SK-N-SH treated with all-trans-retinoic acid at 6 μM for 48 hours (cell line): ENCODE measurements around the gene PRM3.

Experiments
- CSDC2 ChIP-seq: fragments of 250-450 bp; sonication (Bioruptor Pico); IDR thresholded peaks from 2 replicates; pipeline ENCODE4 v1.5.0; 2020; ENCODE audit warnings: mild to moderate bottlenecking, moderate library complexity
- PPARA ChIP-seq: fragments of 250-450 bp; sonication (Bioruptor Pico); IDR thresholded peaks from 2 replicates; pipeline ENCODE4 v1.5.0; 2020; ENCODE audit warnings: mild to moderate bottlenecking, borderline replicate concordance
- RARB ChIP-seq: fragments of 250-450 bp; sonication (Bioruptor Pico); IDR thresholded peaks from 2 replicates; pipeline ENCODE4 v1.8.0; 2021; ENCODE audit warnings: mild to moderate bottlenecking, moderate library complexity
- SNAI2 ChIP-seq: fragments of 250-450 bp; sonication (Bioruptor Pico); IDR thresholded peaks from 2 replicates; pipeline ENCODE4 v1.5.0; 2020; ENCODE audit warnings: mild to moderate bottlenecking, moderate library complexity
- TOX ChIP-seq: fragments of 250-450 bp; sonication (Bioruptor Pico); IDR thresholded peaks from 2 replicates; pipeline ENCODE4 v1.8.0; 2021; ENCODE audit warnings: mild to moderate bottlenecking, moderate library complexity, borderline replicate concordance
- ZFP3 ChIP-seq: fragments of 250-450 bp; sonication (Bioruptor Pico); IDR thresholded peaks from 2 replicates; pipeline ENCODE4 v1.5.0; 2020; ENCODE audit warnings: mild to moderate bottlenecking, moderate library complexity
- ZFP30 ChIP-seq: fragments of 450-650 bp; formaldehyde crosslinking; IDR thresholded peaks from 2 replicates; pipeline ENCODE4 v1.5.0; 2022; ENCODE audit warnings: mild to moderate bottlenecking, moderate library complexity

- TF ChIP-seq TOX (CRISPR knock-in tag) (no peak), SNAI2 (CRISPR knock-in tag) (no peak), ZFP30 (CRISPR knock-in tag) (no peak), ZFP3 (CRISPR knock-in tag) (no peak), CSDC2 (CRISPR knock-in tag) (no peak), RARB (CRISPR knock-in tag) (no peak), PPARA (CRISPR knock-in tag) (no peak)
These were observed 12.8 kb downstream of the PRM3 start for GRCh38 chr16:11260596-11260966.
